Activated CD4-positive, alpha-beta T cell treated with anti-CD3 and anti-CD28 coated beads, Interleukin-2, amount 10 ng/mL, durations not matched to agents 7 days and 5 days (primary cell): ENCODE data around the gene MICAL1. TPM values are rescaled to one million over a fixed set of nuclear protein-coding genes. Genes with fewer than 3 reads are reported as not detected.

ENCODE experiments used
- CTCF ChIA-PET: fragments of 350-600 bp; sonication (Branson Sonifier 250); formaldehyde crosslinking; loops from one replicate; lab custom pipeline; 2021; ENCODE audit warnings: antibody characterized with exemption; lab: Charles Lee
- POLR2A ChIA-PET: fragments of 350-600 bp; sonication (Branson Sonifier 250); formaldehyde crosslinking; loops from one replicate; lab custom pipeline; 2021; ENCODE audit warnings: antibody characterized with exemption; lab: Charles Lee
- DNase-seq: peaks from one replicate; pipeline ENCODE4 v3.0.0-alpha.2; 2020
- H3K27ac Mint-ChIP-seq: one replicate; pipeline ENCODE4 v1.8.0; 2021; ENCODE audit warnings: mild to moderate bottlenecking, moderate library complexity, mixed read lengths
- H3K27me3 Mint-ChIP-seq: one replicate; pipeline ENCODE4 v1.8.0; 2021; ENCODE audit warnings: mixed read lengths
- H3K36me3 Mint-ChIP-seq: one replicate; pipeline ENCODE4 v1.8.0; 2021; ENCODE audit warnings: low read depth, mixed read lengths
- H3K4me1 Mint-ChIP-seq: one replicate; pipeline ENCODE4 v1.8.0; 2021; ENCODE audit warnings: mixed read lengths
- H3K4me3 Mint-ChIP-seq: one replicate; pipeline ENCODE4 v1.8.0; 2021; ENCODE audit warnings: mild to moderate bottlenecking, moderate library complexity, mixed read lengths
- H3K9me3 Mint-ChIP-seq: one replicate; pipeline ENCODE4 v1.8.0; 2021; ENCODE audit warnings: mixed read lengths
- total RNA-seq, 2 experiments: library from RNA; stranded (reverse); gene quantifications; one replicate each; pipeline ENCODE4 v1.2.3, GENCODE V29; 2021

Gene MICAL1
- total RNA-seq, 2 experiments from 2014 or later = 93.1 to 98.3 TPM

DNA sequence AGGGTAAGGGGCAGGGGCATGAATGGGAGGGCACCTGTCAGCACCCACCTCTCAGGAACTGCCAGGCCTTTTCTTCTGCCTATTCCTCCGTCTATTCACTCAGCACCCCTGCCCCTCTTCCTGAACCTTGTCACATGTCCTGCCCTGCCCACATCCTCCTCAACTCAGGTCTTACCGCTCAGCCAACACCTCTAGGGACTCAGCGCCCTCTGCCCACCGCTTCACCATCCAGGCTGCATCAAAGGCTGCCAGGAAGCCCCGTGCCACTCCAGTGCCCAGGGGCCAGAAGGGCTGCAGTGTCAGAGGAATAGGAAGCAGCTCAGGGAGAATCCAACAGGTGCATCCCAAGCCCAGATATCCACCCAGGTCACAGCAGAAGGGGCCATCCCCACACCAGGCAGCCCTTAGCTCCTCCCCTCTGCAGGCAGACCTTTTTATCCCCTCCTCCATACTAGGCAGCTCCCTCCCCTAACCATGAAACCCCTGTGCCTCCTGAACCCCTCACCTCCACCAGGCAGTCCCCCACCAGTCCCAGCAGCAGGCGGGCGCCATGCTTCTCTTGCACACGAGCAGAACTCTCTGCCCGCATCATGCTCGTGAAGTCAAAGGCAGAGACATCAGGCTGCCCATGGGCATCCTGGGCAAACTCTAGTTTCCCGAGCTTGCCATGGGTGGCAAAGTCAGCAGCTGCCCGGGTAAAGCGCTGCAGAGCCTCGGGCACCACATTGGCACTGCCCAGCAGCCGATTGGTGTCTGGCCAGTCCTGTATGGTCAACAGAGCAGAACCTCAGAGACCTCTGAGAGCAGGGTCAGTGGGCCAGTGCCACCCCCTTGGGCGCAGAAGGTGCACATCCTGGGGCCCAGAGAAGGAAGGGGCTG lies 5.5 kb downstream of the MICAL1 start:
- Mint-ChIP-seq H3K9me3 (peaks cover 3% of the 10 kb centered on the region), H3K27me3 (no peaks in the 10 kb centered on the region), H3K36me3 (peaks cover 52% of the 10 kb centered on the region), H3K27ac (peak overlapping the region; percentile 68), H3K4me3 (peak overlapping the region; percentile 8), H3K4me1 (peaks cover 56% of the 10 kb centered on the region)
- DNase-seq = peak; percentile 55
- ChIA-PET POLR2A (no interaction called here), CTCF (interaction anchor here (0.6 to 11.8 kb wide), 6 partner anchors 5 to 517 kb away, joined by 3 to 81 read pairs (median 3); partner anchors contain the start of genes PPIL6 and SMPD2)

- Mint-ChIP-seq H3K27ac (peak overlapping the region; percentile 68), H3K9me3 (peaks cover 3% of the 10 kb centered on the region), H3K36me3 (peaks cover 49% of the 10 kb centered on the region), H3K4me3 (peak overlapping the region; percentile 8), H3K27me3 (no peaks in the 10 kb centered on the region), H3K4me1 (peaks cover 51% of the 10 kb centered on the region)
- POLR2A ChIA-PET = no interaction called here
- CTCF ChIA-PET = interaction anchor here (0.5 to 11.8 kb wide), 5 partner anchors 5 to 517 kb away, joined by 3 to 81 read pairs (median 3); partner anchors contain the start of genes MICAL1, PPIL6 and SMPD2
- DNase-seq = no peak
Observed at GRCh38 chr6:109449064-109449794, 6.3 kb downstream of the MICAL1 start.

DNA sequence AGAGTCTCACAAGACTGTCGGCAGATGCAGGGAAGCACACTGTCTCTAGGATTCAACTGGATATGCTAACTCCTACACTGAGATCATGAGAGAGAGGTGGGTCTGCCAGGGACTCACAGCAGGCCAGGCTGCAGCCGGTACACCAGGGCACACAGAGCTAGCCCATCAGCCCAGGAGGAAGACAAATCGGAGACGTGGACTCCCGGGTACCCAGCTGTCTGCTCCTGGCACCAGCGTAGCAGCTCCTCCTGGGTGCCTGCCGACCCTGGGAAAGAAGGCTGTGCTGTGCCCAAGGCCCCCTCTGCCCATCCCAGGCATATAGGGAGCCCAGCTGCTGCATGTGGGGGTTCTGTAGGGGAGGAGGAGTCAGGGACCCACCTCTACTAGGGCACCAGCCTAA lies 7.0 kb downstream of the MICAL1 start:
- no peak overlapping the region for H3K4me3 Mint-ChIP-seq
- H3K4me1 Mint-ChIP-seq = peaks cover 45% of the 10 kb centered on the region
- peaks cover 3% of the 10 kb centered on the region for H3K9me3 Mint-ChIP-seq
- CTCF ChIA-PET = interaction anchor here (0.5 to 9.1 kb wide), 6 partner anchors 7 to 1510 kb away, joined by 3 to 81 read pairs (median 3); partner anchors contain the start of genes GTF3C6 and MICAL1
- no peaks in the 10 kb centered on the region for H3K27me3 Mint-ChIP-seq
- POLR2A ChIA-PET = no interaction called here
- DNase-seq = no peak
- peak overlapping the region; percentile 57 for H3K27ac Mint-ChIP-seq
- H3K36me3 Mint-ChIP-seq = peaks cover 46% of the 10 kb centered on the region

- Mint-ChIP-seq H3K4me1 (peaks cover 44% of the 10 kb centered on the region), H3K4me3 (no peak overlapping the region), H3K9me3 (peaks cover 3% of the 10 kb centered on the region), H3K27me3 (no peaks in the 10 kb centered on the region), H3K36me3 (peaks cover 52% of the 10 kb centered on the region), H3K27ac (peak overlapping the region; percentile 72)
- ChIA-PET POLR2A (no interaction called here), CTCF (interaction anchor here (0.5 to 9.1 kb wide), 8 partner anchors 7 to 1510 kb away, joined by 3 to 81 read pairs (median 3); partner anchors contain the start of genes GTF3C6 and MICAL1)
- no peak for DNase-seq
Observed at GRCh38 chr6:109447878-109448555, 7.6 kb downstream of the MICAL1 start.

GRCh38 chr6:109447087-109447486 lies 8.5 kb downstream of the MICAL1 start:
- Mint-ChIP-seq H3K36me3 (peaks cover 54% of the 10 kb centered on the region), H3K27me3 (no peaks in the 10 kb centered on the region), H3K27ac (no peak overlapping the region), H3K9me3 (peaks cover 3% of the 10 kb centered on the region), H3K4me1 (peaks cover 45% of the 10 kb centered on the region), H3K4me3 (no peak overlapping the region)
- ChIA-PET CTCF (interaction anchor here (0.6 to 9.1 kb wide), 5 partner anchors 8 to 33 kb away, joined by 3 to 81 read pairs (median 3); partner anchors contain the start of gene MICAL1), POLR2A (no interaction called here)
- DNase-seq = no peak

DNA sequence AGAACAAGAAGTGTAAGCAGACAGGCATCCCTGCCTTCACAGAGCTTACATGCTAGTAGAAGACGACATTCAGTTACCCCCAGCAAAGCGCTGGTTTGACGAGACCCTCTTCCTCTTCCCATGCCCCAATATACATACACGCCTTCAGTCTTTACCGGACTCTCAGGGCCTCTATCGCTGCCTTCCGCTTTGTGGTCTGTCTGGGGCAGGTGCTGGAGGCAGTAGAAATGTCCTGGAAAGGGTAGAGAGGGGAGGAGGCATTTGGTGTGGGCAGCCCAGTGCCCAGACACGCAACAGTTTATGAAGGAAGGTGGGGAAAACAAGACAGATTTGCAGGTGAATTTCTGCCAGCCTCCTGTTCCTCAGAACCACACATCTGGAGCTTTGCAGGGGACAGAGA lies 9.0 kb downstream of the MICAL1 start:
- no peaks in the 10 kb centered on the region for H3K27me3 Mint-ChIP-seq
- H3K4me3 Mint-ChIP-seq = no peak overlapping the region
- POLR2A ChIA-PET = no interaction called here
- peaks cover 47% of the 10 kb centered on the region for H3K4me1 Mint-ChIP-seq
- H3K36me3 Mint-ChIP-seq = peaks cover 51% of the 10 kb centered on the region
- H3K9me3 Mint-ChIP-seq = peaks cover 3% of the 10 kb centered on the region
- CTCF ChIA-PET = interaction anchor here (0.6 to 9.1 kb wide), 2 partner anchors 9 to 21 kb away, joined by 3 to 81 read pairs; partner anchors contain the start of gene MICAL1
- DNase-seq = no peak
- H3K27ac Mint-ChIP-seq = peak overlapping the region; percentile 46

- ChIA-PET CTCF (interaction anchor here (1.3 to 9.1 kb wide), 3 partner anchors 9 to 63 kb away, joined by 3 to 81 read pairs (median 6); partner anchors contain the start of genes CD164 and MICAL1), POLR2A (no interaction called here)
- no peak for DNase-seq
- H3K9me3 Mint-ChIP-seq = peaks cover 3% of the 10 kb centered on the region
- H3K27ac Mint-ChIP-seq = peak overlapping the region; percentile 46
- H3K36me3 Mint-ChIP-seq = peaks cover 52% of the 10 kb centered on the region
- no peaks in the 10 kb centered on the region for H3K27me3 Mint-ChIP-seq
- peaks cover 51% of the 10 kb centered on the region for H3K4me1 Mint-ChIP-seq
- H3K4me3 Mint-ChIP-seq = no peak overlapping the region
Observed at GRCh38 chr6:109446072-109446471, 9.5 kb downstream of the MICAL1 start.

DNA sequence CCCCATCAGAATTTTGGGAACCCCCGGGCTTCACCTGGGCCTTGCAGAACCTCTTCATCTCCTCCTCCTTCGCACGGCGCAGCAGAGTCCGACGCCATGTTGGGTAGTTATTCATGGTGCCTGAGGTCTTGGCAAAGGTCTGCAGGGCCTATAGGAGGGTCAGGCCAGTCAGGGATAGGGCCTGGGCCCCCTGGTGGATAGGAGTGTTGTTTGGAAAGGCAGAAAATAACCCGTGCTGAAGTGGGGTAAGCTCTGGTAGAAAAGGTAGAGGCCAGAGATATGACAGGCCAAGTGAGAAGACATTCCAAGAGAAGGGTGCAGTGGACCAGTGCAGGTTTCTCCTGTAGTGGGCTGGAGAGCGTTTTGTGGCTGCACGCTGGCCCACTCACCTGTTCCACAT lies 10.2 kb downstream of the MICAL1 start:
- CTCF ChIA-PET = interaction anchor here (1.3 to 9.1 kb wide), 3 partner anchors 9 to 62 kb away, joined by 3 to 81 read pairs (median 6); partner anchors contain the start of genes CD164 and MICAL1
- Mint-ChIP-seq H3K27ac (no peak overlapping the region), H3K4me3 (no peak overlapping the region), H3K36me3 (peaks cover 48% of the 10 kb centered on the region), H3K9me3 (no peaks in the 10 kb centered on the region), H3K27me3 (no peaks in the 10 kb centered on the region), H3K4me1 (peaks cover 45% of the 10 kb centered on the region)
- DNase-seq = no peak
- POLR2A ChIA-PET = interaction anchor here (0.6 kb wide), 1 partner anchor 37 kb away, joined by 3 read pairs; no protein-coding TSS in a partner anchor

DNA sequence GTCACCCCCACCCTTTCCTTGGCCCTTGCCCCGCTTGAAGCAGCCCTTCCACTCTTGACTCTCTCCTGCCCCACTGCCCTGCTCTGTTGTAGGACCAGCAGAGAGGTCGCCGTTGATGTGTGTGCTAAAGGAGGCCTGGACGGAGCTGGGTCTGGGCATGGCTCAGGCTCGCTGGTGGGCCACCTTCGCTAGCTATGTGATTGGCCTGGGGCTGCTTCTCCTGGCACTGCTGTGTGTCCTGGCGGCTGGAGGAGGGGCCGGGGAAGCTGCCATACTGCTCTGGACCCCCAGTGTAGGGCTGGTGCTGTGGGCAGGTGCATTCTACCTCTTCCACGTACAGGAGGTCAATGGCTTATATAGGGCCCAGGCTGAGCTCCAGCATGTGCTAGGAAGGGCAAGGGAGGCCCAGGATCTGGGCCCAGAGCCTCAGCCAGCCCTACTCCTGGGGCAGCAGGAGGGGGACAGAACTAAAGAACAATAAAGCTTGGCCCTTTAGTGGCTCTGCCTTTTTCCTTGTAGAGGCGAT lies 12.1 kb downstream of the MICAL1 start:
- POLR2A ChIA-PET = no interaction called here
- CTCF ChIA-PET = interaction anchor here (0.9 to 9.1 kb wide), 6 partner anchors 12 to 256 kb away, joined by 3 to 81 read pairs (median 3); partner anchors contain the start of gene MICAL1
- Mint-ChIP-seq H3K36me3 (peaks cover 39% of the 10 kb centered on the region), H3K9me3 (no peaks in the 10 kb centered on the region), H3K27ac (no peak overlapping the region), H3K27me3 (peaks cover 5% of the 10 kb centered on the region), H3K4me3 (no peak overlapping the region), H3K4me1 (peaks cover 34% of the 10 kb centered on the region)
- no peak for DNase-seq

DNA sequence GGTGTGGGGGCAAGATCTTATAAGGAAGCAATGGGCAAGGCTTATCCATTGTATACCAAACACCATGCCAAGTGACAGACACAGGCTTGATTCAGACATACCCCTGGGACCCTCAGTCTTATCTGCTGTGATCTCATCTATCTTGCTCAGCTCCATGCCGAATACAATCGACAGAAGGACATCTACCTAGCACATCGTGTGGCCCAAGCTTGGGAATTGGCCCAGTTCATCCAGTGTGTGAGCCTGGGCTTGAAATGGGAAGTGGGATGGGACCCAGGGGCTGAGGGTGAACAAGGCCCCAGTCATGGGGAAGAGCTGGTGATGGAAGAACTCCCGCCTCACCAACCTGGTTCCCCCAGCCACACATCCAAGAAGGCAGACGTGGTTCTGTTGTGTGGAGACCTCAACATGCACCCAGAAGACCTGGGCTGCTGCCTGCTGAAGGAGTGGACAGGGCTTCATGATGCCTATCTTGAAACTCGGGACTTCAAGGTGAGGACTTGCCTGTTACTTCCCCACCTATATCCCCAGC lies 13.1 kb downstream of the MICAL1 start:
- no peak overlapping the region for H3K27ac Mint-ChIP-seq
- H3K27me3 Mint-ChIP-seq = peaks cover 5% of the 10 kb centered on the region
- DNase-seq = no peak
- ChIA-PET CTCF (interaction anchor here (1.5 to 9.1 kb wide), 5 partner anchors 13 to 59 kb away, joined by 3 to 81 read pairs (median 8); partner anchors contain the start of genes CD164 and MICAL1), POLR2A (interaction anchor here (0.8 kb wide), 1 partner anchor 40 kb away, joined by 3 read pairs; no protein-coding TSS in a partner anchor)
- H3K4me3 Mint-ChIP-seq = peak overlapping the region; percentile 88
- no peaks in the 10 kb centered on the region for H3K9me3 Mint-ChIP-seq
- peaks cover 36% of the 10 kb centered on the region for H3K36me3 Mint-ChIP-seq
- peaks cover 27% of the 10 kb centered on the region for H3K4me1 Mint-ChIP-seq

- peak overlapping the region; percentile 89 for H3K27ac Mint-ChIP-seq
- ChIA-PET CTCF (interaction anchor here (0.8 to 9.1 kb wide), 8 partner anchors 14 to 162 kb away, joined by 3 to 81 read pairs (median 6); partner anchors contain the start of genes CD164 and MICAL1), POLR2A (no interaction called here)
- DNase-seq = peak; percentile 39
- H3K4me3 Mint-ChIP-seq = peak overlapping the region; percentile 88
- peaks cover 5% of the 10 kb centered on the region for H3K27me3 Mint-ChIP-seq
- peaks cover 31% of the 10 kb centered on the region for H3K36me3 Mint-ChIP-seq
- H3K4me1 Mint-ChIP-seq = peaks cover 27% of the 10 kb centered on the region
- no peaks in the 10 kb centered on the region for H3K9me3 Mint-ChIP-seq
Observed at GRCh38 chr6:109441069-109441816, 14.3 kb downstream of the MICAL1 start.
